Hippocampal formation (tissue), 2 donors: Measurements from ENCODE around the gene ZNF280D.
A peak's percentile ranks its signal among the peaks of the same experiment; 100 is the strongest.

Source experiments
- DNase-seq, 2 donors: peaks; one replicate each; lab custom pipeline; 2025; lab: John Stamatoyannopoulos, UW

Gene ZNF280D

DNA sequence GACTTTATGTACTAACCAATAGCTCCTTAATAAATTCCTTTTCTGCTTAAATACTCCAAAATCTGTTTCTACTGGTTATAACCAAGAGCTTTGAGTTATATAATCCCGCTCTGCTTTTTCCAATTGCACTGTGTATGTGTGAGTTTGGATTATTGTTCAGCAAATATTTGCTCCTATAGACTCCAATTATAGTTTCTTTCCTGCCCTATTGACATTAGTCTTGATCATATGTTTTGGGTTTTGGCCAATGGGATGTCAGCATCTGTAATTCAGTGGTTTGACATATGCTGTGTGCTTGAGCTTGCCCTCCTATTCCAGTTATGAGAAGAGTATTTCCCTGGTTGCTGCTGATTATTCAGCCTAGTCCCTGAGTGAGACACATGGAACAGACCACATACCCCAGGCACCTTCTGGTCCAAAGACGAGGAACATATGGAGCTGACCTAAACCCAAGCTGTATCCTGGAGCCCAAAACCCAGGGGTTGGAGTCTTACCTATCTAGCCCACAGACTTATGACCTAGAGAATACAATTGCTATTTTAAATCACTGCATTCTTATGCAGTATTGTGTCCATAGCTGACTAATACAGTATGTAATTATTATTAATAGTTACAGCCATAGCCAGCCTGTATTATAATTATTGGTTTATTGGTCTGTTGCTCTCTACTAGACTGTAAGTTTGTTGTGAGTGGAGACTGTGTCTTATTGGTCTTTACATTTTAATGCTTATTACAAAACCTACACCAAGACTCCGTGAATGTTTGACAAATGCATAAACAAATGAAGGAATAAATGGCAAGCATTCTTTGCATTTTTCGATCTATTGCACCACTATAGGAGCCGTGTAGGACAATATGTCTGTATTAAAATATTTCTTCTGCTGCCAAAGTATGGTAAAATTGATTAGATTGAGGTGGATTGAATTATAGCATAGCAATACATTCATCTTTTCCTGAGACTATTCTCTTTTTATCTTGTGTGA is 11.7 kb upstream of the ZNF280D start:
- DNase-seq = no peak

GRCh38 chr15:56741541-56741940 is 8.2 kb upstream of the ZNF280D start:
- no peak for DNase-seq

- no peak for DNase-seq
Observed at GRCh38 chr15:56739964-56740640, 6.8 kb upstream of the ZNF280D start.

DNA sequence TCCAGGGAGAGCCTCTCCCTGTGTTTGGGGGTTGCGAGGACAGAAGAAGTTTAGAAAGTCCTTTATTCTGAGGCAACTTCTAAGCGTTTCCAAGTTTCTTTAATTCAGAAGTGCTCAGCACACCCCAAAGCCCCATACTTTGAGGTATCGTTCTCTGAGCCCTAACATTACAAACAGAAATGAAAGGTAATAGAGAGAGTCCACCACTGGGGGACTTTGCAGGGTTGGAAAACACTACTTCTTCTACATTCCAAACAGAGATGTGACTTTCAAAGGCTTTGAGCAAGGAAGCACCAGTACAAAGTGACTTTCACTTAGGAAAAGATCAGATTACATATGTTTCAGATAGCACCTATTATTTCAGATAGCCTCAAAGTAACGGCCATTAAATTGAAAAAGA is 6.2 kb upstream of the ZNF280D start:
- DNase-seq = no peak

- no peak for DNase-seq
Observed at GRCh38 chr15:56737791-56738190, 4.5 kb upstream of the ZNF280D start.

GRCh38 chr15:56736881-56737707 is 3.8 kb upstream of the ZNF280D start:
- no peak for DNase-seq

- DNase-seq = no peak
Observed at GRCh38 chr15:56736308-56736707, 3.0 kb upstream of the ZNF280D start.

- no peak for DNase-seq
Observed at GRCh38 chr15:56735589-56735988, 2.3 kb upstream of the ZNF280D start.

- DNase-seq = no peak
Observed at GRCh38 chr15:56734013-56734635, 815 bp upstream of the ZNF280D start.

DNA sequence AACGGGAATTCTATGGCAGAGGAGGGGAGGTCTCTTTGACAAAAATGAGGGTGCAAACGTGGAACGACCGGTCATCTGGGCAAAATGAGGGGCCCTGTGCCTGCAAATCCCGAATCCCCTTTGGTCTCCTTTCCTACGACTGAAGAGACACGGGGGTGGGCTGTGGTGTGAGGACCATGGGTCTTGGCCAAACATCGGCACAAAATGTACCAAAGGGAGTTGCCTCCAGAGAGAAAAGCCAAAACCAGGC is 498 bp downstream of the ZNF280D start:
- peak in 1 of 2 donors; percentile 63 for DNase-seq

GRCh38 chr15:56732135-56732885 is 999 bp downstream of the ZNF280D start:
- peak in 1 of 2 donors; percentile 63 for DNase-seq

DNA sequence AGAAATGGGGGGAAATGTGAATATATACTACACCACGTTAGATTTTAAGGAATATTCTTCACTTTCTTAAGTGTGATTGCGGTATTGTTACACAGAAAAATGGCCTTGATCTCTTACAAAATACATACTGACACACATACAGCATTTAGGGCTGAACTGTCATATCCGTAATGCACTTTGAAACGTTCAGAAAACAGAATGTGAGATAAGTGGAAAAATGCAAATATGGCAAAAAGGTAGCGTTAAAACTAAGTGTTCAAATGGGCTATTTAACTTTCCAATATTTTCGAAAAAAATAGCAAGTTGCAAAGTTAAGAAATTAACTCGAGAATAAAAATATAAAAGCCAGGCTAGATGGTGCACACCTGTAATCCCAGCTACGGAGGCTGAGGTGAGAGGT is 1.8 kb downstream of the ZNF280D start:
- DNase-seq = no peak

DNA sequence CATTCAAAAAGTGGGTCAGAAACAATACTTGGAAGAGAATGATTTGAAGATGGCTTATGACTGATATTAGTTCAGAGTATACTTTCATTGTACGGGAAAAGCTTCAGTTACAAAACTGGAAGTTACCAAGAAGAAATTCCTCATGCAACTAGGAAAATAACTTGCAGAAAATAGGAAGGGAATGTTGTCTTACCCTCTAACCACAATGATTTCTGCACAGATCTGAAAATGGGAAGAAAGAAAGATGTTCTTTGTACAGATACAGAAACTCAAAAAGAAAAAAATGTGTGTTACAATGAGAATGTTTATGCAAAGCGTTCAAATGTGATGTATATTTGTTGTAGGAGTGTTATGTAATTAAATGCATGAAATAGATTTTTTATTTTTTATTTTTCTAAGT is 3.7 kb downstream of the ZNF280D start:
- no peak for DNase-seq

- no peak for DNase-seq
Observed at GRCh38 chr15:56725386-56725785, 7.9 kb downstream of the ZNF280D start.

GRCh38 chr15:56724232-56724631 is 9.1 kb downstream of the ZNF280D start:
- DNase-seq = no peak

DNA sequence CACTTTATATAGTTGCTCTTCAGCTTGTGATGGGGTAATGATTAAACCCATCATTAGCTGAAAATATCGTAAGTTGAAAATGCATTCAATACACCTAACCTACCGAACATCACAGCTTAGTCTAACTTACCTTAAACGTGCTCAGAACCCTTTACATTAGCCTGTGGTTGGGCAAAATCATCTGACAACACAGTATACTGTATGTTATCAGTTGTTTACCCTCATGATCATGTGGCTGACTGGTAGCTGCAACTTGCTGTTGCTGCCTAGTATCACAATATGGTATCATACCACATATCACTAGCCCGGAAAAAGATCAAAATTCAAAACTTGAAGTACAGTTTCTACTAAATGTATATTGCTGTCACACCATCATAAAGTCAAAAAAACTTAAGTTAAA is 9.5 kb downstream of the ZNF280D start:
- DNase-seq = no peak

DNA sequence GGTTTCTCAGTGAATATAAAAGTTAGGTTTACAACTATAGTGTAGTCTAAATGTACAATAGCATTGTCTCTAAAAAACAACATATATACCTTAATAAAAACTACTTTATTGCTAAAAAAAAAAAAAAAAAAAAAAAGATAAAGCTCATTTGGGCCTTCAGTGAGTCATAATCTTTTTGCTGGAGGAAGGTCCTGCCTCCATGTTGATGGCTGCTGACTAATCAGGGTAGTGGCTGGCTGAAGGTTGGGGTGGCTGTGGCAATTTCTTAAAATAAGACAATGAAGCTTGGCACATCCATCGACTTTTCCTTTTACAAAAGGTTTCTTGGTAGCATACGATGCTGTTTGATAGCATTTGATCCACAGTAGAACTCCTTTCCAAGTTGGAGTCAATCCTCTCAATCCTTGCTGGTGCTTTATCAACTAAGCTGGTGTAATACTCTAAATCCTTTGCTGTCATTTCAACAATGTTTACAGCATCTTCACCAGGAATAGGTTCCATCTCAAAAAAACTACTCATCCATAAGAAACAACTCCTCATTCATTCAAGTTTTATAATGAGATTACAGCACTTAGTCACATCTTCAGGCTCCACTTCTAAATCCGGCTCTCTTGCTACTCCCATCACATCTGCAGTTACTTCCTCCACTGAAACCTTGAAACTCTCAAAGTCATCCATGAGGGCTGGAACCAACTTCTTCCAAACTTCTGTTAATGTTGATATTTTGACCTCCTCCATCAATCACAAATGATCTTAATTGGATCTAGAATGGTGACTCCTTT is 13.3 kb downstream of the ZNF280D start:
- DNase-seq = no peak

- no peak for DNase-seq
Observed at GRCh38 chr15:56719021-56719612, 14.2 kb downstream of the ZNF280D start.

DNA sequence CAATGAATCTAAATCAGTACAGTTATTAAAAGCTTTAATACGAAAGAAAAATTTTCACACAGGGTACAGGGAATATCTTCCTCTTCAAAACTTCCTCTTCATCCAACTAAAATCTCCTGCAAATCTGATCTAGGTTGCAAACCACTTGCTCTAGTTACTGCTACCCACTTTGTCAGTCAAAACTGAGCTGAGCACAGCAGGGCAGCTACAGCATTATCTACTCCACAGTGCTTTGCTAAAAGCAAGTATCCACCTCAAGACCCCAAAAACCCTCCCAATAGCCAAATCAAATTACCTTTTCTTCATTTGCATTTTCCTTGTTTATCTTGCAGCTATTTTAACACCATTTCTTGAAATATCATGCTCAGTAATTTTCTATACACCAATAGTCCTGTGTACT is 14.7 kb downstream of the ZNF280D start:
- no peak for DNase-seq

DNA sequence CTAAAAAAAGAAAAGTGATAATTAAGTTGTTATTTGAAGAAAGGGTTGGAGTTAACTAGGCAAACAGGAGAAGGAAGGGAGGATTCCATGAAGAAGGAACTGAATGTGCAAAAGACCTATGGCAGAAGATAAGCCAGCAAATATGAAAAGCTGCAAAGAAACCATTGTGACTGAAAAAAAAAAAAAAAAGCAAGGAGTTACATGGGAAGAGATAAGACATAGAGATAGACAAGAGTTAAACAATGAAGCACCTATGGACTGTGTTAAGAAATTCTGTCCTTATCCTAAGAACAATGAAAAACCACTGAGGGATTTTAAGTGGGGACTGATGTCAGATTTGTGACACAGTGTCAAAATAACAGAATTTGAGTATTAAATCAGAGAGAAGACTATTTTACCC is 17.0 kb downstream of the ZNF280D start:
- DNase-seq = no peak
